ENCODE measurements around the gene RMC1.

- TF ChIP-seq POLR2A (IDR thresholded peaks at IDR 0.05; ENCODE audit: low read depth, low read length), result no peak
- TF ChIP-seq POU2F2 (IDR thresholded peaks at IDR 0.05; ENCODE audit: low read depth, low read length), result no peak
- TF ChIP-seq SPI1 (IDR thresholded peaks at IDR 0.05; ENCODE audit: low read depth, low read length), result no peak
- TF ChIP-seq TAF1 (IDR thresholded peaks at IDR 0.05; ENCODE audit: low read depth, low read length), result no peak
- TF ChIP-seq POLR2AphosphoS5 (IDR thresholded peaks at IDR 0.05; ENCODE audit: low read depth, low read length), result no peak
- TF ChIP-seq PAX5 (IDR thresholded peaks at IDR 0.05; ENCODE audit: insufficient read depth, low read length, severe bottlenecking), result no peak
Observed at GRCh38 chr18:23537274-23537673, 34.0 kb downstream of the RMC1 start.

All from GM12891 (cell line).